Activated T-cell treated with anti-CD3 and anti-CD28 coated beads, Interleukin-2, amount 50 U/mL, for 72 hours (primary cell): ENCODE results near the gene ZNF266. TPM values are rescaled to one million over a fixed set of nuclear protein-coding genes. Genes with fewer than 3 reads are reported as not detected.

ENCODE experiments used
- ATAC-seq, 2 donors: fragments of 150-1000 bp; cut with Tn5 transposase; replicated peaks in 1 of 2; 2 replicates each; pipeline ENCODE4 v1.10.0; 2021; ENCODE audit warnings: moderate library complexity in 2 of 2, mild to moderate bottlenecking in 1 of 2
- DNase-seq, 2 donors: peaks; one replicate each; pipeline ENCODE4 v3.0.0; 2021 to 2022; ENCODE audit warnings: mixed read lengths in 1 of 2
- H3K27ac Mint-ChIP-seq: one replicate; pipeline ENCODE4 v1.8.0; 2022; ENCODE audit warnings: mild to moderate bottlenecking, moderate library complexity, mixed read lengths
- H3K27me3 Mint-ChIP-seq: one replicate; pipeline ENCODE4 v1.8.0; 2022; ENCODE audit warnings: low read depth, mixed read lengths
- H3K36me3 Mint-ChIP-seq, 2 donors: one replicate each; pipeline ENCODE4 v1.8.0; 2022; ENCODE audit warnings: mixed read lengths in 2 of 2, mild to moderate bottlenecking in 1 of 2; ENCODE audit not compliant: insufficient read depth in 2 of 2
- H3K4me1 Mint-ChIP-seq: one replicate; pipeline ENCODE4 v1.8.0; 2022; ENCODE audit warnings: low read depth, mixed read lengths
- H3K4me3 Mint-ChIP-seq, 2 donors: one replicate each; pipeline ENCODE4 v1.8.0; 2022; ENCODE audit warnings: mild to moderate bottlenecking in 2 of 2, mixed read lengths in 2 of 2, moderate library complexity in 2 of 2
- H3K9me3 Mint-ChIP-seq, 2 donors: one replicate each; pipeline ENCODE4 v1.8.0; 2022; ENCODE audit warnings: mixed read lengths in 2 of 2
- total RNA-seq, 2 donors: library from RNA; stranded (reverse); gene quantifications; one replicate each; pipeline ENCODE4 v1.2.3, GENCODE V29; 2022

The ZNF266 gene
- total RNA-seq, result 10 to 100 TPM; 33.7 to 43.3 TPM

DNA sequence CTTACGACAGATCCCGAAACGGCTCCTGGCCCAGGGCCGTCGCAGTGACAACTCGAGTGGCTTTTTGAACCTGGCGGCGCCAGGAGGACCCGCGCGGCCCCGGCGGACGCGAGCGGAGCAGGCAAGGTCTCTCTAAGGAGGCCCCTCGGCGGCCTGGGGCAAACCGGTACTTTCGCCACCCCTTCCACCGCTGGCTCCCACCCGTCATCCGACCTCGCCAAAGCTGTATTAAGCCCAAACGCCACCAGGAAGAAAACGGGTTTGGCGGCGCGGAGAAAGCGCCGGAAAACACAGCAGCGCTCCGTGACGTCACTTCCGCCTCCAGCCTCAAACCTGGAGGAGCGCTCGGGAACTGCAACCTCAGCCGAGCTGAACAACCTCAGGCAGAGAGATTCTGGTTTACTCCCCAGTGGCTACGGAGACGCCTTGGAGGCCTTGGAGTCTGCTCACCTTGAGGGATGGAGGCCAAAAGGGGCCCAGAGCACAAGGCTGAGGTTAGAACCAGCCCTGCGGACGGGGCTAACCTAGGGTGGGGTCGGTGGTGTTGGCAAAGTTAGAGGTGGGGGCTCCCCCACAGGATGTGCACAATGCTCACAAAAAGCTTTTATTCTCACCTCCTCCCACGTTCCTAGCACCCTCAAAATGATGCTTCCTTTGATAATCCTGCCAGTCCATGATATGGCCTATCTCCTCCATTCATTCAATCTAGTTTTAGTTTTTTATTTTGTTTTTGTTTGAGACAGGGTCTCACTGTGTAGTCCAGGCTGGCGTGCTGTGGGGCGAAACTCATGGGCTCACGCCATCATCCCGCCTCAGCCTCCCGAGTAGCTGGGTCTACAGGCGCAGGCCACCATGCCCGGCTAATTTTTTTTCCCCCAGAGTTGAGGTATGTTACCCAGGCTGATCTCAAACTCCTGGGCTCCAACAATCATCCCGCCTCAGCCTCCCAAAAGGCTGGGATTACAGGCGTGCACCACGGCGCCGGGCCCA, at the start of gene ZNF266:
TSS of gene ZNF266 (minus strand) at position 295 of the 990 bp plus-strand sequence. CDS start 15,484 bp downstream, outside the sequence.
- DNase-seq (peak; percentile 93), ATAC-seq (peak; percentile 95)
- Mint-ChIP-seq H3K4me3 (peak within 1 kb of the TSS; percentile 86 to 99), H3K27ac (peak within 1 kb of the TSS; percentile 100), H3K36me3 (peaks cover 15 to 40% of the 10 kb centered on the region in 2 donors), H3K9me3 (peaks cover 2 to 6% of the 10 kb centered on the region in 2 donors), H3K4me1 (peaks cover 39% of the 10 kb centered on the region), H3K27me3 (no peaks in the 10 kb centered on the region)

DNA sequence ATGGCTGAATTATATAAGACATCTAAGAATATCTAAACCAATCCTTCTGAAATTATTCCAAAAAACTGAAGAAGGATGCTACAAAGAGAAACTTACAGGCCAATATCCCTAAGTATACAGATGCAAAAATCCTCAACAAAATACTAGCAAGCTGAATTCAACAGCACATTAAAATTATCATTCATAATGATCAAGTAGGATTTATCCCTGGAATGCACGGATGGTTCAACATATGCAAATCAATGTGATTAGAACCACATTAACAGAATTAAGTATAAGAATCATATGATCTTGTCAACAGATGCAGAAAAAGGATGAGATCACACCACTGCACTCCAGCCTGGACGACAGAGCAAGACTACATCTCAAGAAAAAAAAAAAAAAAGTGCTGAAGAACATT, 49.8 kb upstream of the ZNF266 start:
- Mint-ChIP-seq H3K4me3 (no peak overlapping the region), H3K4me1 (no peaks in the 10 kb centered on the region), H3K9me3 (peaks cover 14 to 19% of the 10 kb centered on the region in 2 donors), H3K27ac (no peak overlapping the region), H3K27me3 (no peaks in the 10 kb centered on the region), H3K36me3 (peaks cover 14 to 20% of the 10 kb centered on the region in 2 donors)
- ATAC-seq (no peak), DNase-seq (no peak)

DNA sequence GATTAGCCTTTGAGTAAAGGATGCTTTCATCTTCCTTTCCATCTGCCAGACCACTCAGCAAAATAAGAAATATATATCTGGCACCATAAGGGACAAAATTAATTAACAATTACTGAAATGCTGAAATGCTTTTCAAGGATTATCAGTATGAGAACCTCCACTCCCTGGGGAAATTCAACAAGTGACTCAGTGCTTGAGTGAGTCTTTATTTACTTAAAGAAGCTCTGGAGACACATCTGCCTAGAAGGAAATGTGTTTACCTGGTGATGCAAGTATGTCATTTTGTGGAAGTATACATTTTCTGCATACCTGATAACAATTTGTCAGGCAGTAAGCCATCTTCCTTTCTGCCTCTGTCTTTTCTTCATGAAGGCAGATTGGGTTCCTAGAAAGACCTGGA, 39.6 kb upstream of the ZNF266 start:
- DNase-seq (no peak), ATAC-seq (no peak)
- H3K4me3 Mint-ChIP-seq, result no peak overlapping the region
- peaks cover 14 to 16% of the 10 kb centered on the region in 2 donors for H3K36me3 Mint-ChIP-seq
- H3K9me3 Mint-ChIP-seq, result peaks cover 17 to 26% of the 10 kb centered on the region in 2 donors
- H3K27ac Mint-ChIP-seq, result no peak overlapping the region
- no peaks in the 10 kb centered on the region for H3K27me3 Mint-ChIP-seq
- H3K4me1 Mint-ChIP-seq, result no peaks in the 10 kb centered on the region

DNA sequence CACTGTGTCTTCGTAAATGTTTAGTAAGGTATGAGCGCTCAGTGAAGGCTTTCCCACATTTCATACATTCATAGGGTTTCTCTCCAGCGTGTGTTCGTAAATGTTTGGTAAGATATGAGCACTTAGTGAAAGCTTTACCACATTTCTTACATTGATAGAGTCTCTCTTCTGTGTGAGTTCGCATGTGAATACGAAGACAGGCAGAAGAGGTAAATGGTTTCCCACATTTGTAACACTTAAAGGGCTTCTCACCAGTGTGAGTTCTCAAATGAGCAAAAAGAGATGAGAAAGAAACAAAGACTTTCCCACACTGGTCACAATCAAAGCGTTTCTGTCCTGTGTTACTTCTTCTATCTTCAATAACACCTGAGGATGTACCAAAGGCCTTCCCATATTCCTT, 31.8 kb upstream of the ZNF266 start:
- Mint-ChIP-seq H3K27ac (no peak overlapping the region), H3K36me3 (peaks cover 26% of the 10 kb centered on the region in 2 donors), H3K27me3 (no peaks in the 10 kb centered on the region), H3K4me1 (no peaks in the 10 kb centered on the region), H3K9me3 (peaks cover 12 to 26% of the 10 kb centered on the region in 2 donors), H3K4me3 (no peak overlapping the region)
- ATAC-seq (no peak), DNase-seq (no peak)

DNA sequence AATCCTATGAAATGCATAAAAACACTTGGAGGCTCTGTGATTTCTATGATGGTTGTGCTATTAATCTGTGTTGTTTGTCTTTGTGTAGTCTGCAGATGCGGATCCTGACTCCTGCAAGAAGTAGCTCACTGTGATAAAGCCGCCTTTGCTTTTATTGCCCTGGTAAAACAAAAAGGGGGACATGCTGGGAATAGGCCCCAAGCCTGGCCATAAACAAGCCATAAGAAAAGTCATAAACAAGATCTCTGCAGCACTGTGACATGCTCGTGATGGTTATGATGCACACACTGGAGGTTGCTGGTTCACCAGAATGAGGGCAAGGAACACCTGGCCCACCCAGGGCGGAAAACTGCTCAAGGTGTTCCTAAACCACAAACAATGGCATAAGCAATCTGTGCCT, 26.6 kb upstream of the ZNF266 start:
- peaks cover 23 to 37% of the 10 kb centered on the region in 2 donors for H3K36me3 Mint-ChIP-seq
- DNase-seq (no peak), ATAC-seq (no peak)
- peaks cover 13 to 33% of the 10 kb centered on the region in 2 donors for H3K9me3 Mint-ChIP-seq
- no peak overlapping the region for H3K4me3 Mint-ChIP-seq
- no peak overlapping the region for H3K27ac Mint-ChIP-seq
- no peaks in the 10 kb centered on the region for H3K27me3 Mint-ChIP-seq
- H3K4me1 Mint-ChIP-seq, result no peaks in the 10 kb centered on the region

DNA sequence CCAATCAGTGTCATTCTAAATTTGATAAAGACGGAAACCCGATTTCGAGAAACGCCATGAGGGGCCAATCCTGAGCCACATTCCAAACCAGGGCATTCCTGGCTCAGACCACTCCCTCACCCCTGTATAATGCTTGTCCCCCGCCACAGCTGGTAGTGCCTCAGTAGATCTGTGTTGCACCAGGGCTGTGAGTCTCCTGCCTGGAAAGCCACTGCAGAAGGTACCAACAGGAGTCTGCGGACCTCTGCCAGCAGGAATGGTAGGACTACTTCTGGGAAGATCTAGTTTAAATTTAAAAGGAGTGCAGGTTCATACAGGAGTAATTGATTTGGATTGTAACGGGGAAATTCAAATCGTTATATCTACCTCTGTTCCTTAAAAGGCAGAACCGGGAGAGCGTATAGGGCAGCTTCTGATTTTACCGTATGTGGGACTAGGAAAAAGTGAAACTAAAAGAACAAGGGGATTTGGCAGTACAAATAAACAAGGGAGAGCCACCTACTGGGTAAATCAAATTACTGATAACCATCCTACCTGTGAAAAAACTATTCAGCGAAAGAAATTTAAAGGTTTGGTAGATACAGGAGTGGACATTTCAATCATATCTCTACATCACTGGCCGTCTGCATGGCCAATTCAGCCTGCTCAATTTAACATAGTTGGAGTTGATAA, 20.8 kb upstream of the ZNF266 start:
- no peak for ATAC-seq
- H3K27me3 Mint-ChIP-seq, result no peaks in the 10 kb centered on the region
- H3K9me3 Mint-ChIP-seq, result peaks cover 20 to 42% of the 10 kb centered on the region in 2 donors
- H3K27ac Mint-ChIP-seq, result no peak overlapping the region
- peaks cover 17 to 32% of the 10 kb centered on the region in 2 donors for H3K36me3 Mint-ChIP-seq
- H3K4me1 Mint-ChIP-seq, result no peaks in the 10 kb centered on the region
- DNase-seq, result no peak
- no peak overlapping the region for H3K4me3 Mint-ChIP-seq

DNA sequence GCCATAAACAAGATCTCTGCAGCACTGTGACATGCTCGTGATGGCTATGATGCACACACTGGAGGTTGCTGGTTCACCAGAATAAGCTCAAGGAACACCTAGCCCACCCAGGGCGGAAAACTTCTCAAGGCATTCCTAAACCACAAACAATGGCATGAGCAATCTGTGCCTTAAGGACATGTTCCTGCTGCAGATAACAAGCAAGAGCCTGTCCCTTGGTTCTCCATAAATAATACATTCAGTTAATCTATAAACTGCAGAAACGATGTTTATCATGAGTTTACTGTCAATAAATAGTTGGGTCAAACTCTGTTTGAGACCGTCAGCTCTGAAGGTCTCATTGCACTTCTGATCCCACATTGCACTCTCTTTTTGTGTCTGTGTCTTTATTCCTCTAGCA, 18.6 kb upstream of the ZNF266 start:
- H3K4me3 Mint-ChIP-seq, result no peak overlapping the region
- peaks cover 20 to 28% of the 10 kb centered on the region in 2 donors for H3K36me3 Mint-ChIP-seq
- H3K27me3 Mint-ChIP-seq, result no peaks in the 10 kb centered on the region
- DNase-seq (no peak), ATAC-seq (no peak)
- H3K9me3 Mint-ChIP-seq, result peaks cover 18 to 40% of the 10 kb centered on the region in 2 donors
- no peaks in the 10 kb centered on the region for H3K4me1 Mint-ChIP-seq
- no peak overlapping the region for H3K27ac Mint-ChIP-seq

DNA sequence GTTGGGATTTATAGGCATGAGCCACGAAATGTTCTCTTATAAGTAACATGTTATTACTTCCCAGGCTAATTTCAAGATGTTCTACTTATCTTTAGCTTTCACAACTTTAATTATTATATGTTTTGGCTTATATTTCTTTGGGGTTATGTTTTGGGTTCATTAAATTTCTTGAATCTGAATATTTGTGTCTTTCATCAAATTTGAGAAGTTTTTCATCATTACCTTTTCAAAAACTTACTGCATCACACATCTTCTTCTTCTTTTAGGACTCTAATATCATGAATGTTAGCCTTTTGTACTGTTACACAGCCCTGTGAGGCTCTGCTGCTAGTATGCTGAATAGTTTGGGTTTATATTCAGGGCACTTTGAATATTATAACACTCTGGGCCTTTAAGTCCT, 9.7 kb upstream of the ZNF266 start:
- ATAC-seq, result no peak
- H3K4me1 Mint-ChIP-seq, result no peaks in the 10 kb centered on the region
- H3K4me3 Mint-ChIP-seq, result no peak overlapping the region
- H3K9me3 Mint-ChIP-seq, result peaks cover 10 to 25% of the 10 kb centered on the region in 2 donors
- H3K27ac Mint-ChIP-seq, result no peak overlapping the region
- H3K27me3 Mint-ChIP-seq, result no peaks in the 10 kb centered on the region
- no peak for DNase-seq
- H3K36me3 Mint-ChIP-seq, result peaks cover 29 to 34% of the 10 kb centered on the region in 2 donors

DNA sequence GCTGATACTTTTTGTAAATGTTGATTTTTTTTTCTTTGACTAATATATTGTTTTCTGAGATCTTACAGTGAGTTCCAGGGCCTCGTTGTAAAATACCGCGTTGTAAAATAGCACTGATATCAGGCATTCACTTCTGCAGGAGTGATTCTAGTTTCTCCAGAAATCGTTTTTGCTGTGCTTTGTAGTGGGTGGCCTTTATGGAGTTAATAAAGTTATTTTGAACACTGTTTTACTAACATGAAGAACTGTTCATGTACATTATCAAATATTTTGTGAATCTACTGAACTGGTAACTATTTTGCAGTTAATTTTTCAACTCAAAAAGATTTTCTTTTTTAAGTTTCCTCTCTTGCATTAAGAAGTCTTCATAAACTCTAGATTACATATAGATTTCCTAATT, 985 bp upstream of the ZNF266 start:
- Mint-ChIP-seq H3K4me1 (peaks cover 39% of the 10 kb centered on the region), H3K9me3 (peaks cover 2 to 6% of the 10 kb centered on the region in 2 donors), H3K27me3 (no peaks in the 10 kb centered on the region), H3K4me3 (peak overlapping the region; percentile 86 to 99), H3K36me3 (peaks cover 14 to 34% of the 10 kb centered on the region in 2 donors), H3K27ac (peak overlapping the region; percentile 100)
- ATAC-seq (no peak), DNase-seq (no peak)

DNA sequence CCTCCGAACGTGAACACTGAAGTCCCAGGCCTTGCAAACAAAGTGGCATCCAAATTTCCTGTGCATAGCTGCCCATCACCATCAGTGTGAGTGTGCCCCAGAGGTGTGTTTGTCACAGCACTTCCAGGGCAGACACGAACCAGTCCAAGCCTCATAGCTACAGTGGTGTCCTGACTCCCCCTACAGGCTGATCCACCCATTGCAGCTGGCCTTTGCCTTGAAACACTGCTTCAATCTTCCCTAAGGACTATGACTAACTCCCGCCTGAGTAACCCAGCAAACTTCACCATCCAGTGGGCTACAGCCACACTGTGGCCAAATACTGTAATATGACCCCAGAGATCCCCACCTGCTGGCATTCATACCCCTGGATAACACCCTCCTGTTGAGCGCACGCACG, 3.9 kb downstream of the ZNF266 start:
- Mint-ChIP-seq H3K4me1 (peaks cover 35% of the 10 kb centered on the region), H3K27ac (no peak overlapping the region), H3K36me3 (peaks cover 28 to 69% of the 10 kb centered on the region in 2 donors), H3K4me3 (no peak overlapping the region), H3K9me3 (peaks cover 4 to 5% of the 10 kb centered on the region in 2 donors), H3K27me3 (no peaks in the 10 kb centered on the region)
- DNase-seq (peak; percentile 39 to 54), ATAC-seq (no peak)

DNA sequence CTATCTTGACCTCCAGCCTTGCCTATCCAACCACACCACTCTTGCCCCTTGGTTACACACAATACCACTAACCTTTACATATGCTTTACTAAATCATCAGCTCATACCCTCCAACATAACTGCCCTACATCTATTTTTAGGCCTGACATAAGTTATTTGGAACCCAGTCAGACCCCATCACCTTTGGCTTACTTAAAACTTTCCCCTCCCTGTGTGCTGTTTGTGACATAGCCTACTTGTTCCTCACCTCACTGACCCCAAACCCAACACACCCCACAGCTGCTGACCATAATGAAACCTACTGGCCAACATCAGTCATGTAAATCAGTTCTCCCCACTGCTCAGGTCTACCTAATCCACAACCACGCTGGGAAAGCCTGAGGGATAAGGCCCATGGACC, 4.9 kb downstream of the ZNF266 start:
- DNase-seq (no peak), ATAC-seq (no peak)
- H3K9me3 Mint-ChIP-seq, result peaks cover 4 to 5% of the 10 kb centered on the region in 2 donors
- H3K4me3 Mint-ChIP-seq, result no peak overlapping the region
- no peaks in the 10 kb centered on the region for H3K27me3 Mint-ChIP-seq
- peaks cover 28 to 78% of the 10 kb centered on the region in 2 donors for H3K36me3 Mint-ChIP-seq
- peaks cover 24% of the 10 kb centered on the region for H3K4me1 Mint-ChIP-seq
- no peak overlapping the region for H3K27ac Mint-ChIP-seq

DNA sequence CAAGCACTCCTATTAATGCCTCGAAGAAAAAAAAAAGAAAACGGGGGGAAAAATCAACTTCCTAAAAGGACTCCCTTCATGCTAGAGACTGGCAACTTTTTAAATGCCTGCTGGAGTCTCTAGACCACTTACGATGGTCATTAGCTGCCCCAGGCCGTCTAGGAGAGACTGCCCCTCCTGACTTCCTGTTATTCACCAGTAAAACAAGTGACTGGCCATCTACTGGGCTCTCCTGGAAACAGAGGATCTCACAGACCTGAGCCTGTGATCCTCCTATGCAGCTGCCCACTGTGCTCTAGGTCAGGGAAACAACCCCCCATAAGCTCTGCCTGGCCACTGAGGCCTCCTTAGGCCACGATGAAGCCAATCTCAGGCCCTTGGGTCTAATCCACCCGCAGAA, 7.4 kb downstream of the ZNF266 start:
- Mint-ChIP-seq H3K4me1 (peaks cover 6% of the 10 kb centered on the region), H3K36me3 (peaks cover 41 to 86% of the 10 kb centered on the region in 2 donors), H3K4me3 (no peak overlapping the region), H3K9me3 (peaks cover 8 to 15% of the 10 kb centered on the region in 2 donors), H3K27ac (no peak overlapping the region), H3K27me3 (no peaks in the 10 kb centered on the region)
- DNase-seq (no peak), ATAC-seq (no peak)
